Kidney epithelial cell (primary cell): Measurements from ENCODE around the gene RGS7. TPM values are rescaled to one million over a fixed set of nuclear protein-coding genes. Genes with fewer than 3 reads are reported as not detected.
A peak's percentile ranks its signal among the peaks of the same experiment; 100 is the strongest.

Experiments used
- DNase-seq: peaks from one replicate; pipeline ENCODE4 v3.0.0-alpha.2; 2010; ENCODE audit warnings: low read depth
- H3K27me3 ChIP-seq: 2 replicates; pipeline ENCODE4 v1.6.0; 2011; ENCODE audit warnings: low read length; ENCODE audit not compliant: control insufficient read depth, insufficient read depth
- H3K36me3 ChIP-seq: 2 replicates; pipeline ENCODE4 v1.5.1; 2011; ENCODE audit warnings: low read length; ENCODE audit not compliant: control insufficient read depth, insufficient read depth
- H3K4me3 ChIP-seq: 2 replicates; pipeline ENCODE4 v1.5.1; 2011; ENCODE audit warnings: low read depth, mild to moderate bottlenecking, control low read depth, low read length
- total RNA-seq: library from RNA; depleted of rRNA; stranded (reverse); fragments of >200 nt; gene quantifications from 2 replicates; pipeline ENCODE4 v1.2.3, GENCODE V29; 2015
- TF ChIP-seq, protein P1 (sequence below): IDR thresholded peaks from 2 replicates; pipeline ENCODE4 v1.5.1; 2011; ENCODE audit warnings: mild to moderate bottlenecking, moderate library complexity, low read length, control low read depth, inconsistent platforms; ENCODE audit not compliant: insufficient read depth, poor library complexity, severe bottlenecking

Gene RGS7
- total RNA-seq, 1 donor from 2014 or later, result 1.5 TPM

DNA sequence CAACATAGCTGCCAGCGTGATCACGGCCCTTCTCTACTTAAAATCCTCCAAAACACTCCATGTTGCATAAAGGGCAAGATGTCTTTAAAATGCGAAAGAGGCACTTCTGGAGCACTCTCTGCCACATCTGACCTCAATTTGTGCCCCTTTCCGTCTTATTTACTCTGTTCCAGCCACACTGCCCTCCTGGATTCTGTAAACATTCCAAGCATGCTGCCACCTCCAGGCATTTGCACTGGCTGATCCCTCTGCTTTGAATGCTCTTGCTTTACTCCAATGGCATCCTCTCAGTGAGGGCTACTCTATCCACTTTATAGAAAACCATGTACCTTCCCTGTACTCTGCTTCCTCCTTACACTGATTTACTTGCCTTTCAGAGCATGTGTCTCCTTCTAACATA, 5.3 kb upstream of the RGS7 start:
- TF ChIP-seq, protein P1, sequence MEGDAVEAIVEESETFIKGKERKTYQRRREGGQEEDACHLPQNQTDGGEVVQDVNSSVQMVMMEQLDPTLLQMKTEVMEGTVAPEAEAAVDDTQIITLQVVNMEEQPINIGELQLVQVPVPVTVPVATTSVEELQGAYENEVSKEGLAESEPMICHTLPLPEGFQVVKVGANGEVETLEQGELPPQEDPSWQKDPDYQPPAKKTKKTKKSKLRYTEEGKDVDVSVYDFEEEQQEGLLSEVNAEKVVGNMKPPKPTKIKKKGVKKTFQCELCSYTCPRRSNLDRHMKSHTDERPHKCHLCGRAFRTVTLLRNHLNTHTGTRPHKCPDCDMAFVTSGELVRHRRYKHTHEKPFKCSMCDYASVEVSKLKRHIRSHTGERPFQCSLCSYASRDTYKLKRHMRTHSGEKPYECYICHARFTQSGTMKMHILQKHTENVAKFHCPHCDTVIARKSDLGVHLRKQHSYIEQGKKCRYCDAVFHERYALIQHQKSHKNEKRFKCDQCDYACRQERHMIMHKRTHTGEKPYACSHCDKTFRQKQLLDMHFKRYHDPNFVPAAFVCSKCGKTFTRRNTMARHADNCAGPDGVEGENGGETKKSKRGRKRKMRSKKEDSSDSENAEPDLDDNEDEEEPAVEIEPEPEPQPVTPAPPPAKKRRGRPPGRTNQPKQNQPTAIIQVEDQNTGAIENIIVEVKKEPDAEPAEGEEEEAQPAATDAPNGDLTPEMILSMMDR, result no peak
- Histone ChIP-seq H3K4me3 (no peak overlapping the region), H3K36me3 (no peaks in the 10 kb centered on the region), H3K27me3 (no peaks in the 10 kb centered on the region)
- no peak for DNase-seq

DNA sequence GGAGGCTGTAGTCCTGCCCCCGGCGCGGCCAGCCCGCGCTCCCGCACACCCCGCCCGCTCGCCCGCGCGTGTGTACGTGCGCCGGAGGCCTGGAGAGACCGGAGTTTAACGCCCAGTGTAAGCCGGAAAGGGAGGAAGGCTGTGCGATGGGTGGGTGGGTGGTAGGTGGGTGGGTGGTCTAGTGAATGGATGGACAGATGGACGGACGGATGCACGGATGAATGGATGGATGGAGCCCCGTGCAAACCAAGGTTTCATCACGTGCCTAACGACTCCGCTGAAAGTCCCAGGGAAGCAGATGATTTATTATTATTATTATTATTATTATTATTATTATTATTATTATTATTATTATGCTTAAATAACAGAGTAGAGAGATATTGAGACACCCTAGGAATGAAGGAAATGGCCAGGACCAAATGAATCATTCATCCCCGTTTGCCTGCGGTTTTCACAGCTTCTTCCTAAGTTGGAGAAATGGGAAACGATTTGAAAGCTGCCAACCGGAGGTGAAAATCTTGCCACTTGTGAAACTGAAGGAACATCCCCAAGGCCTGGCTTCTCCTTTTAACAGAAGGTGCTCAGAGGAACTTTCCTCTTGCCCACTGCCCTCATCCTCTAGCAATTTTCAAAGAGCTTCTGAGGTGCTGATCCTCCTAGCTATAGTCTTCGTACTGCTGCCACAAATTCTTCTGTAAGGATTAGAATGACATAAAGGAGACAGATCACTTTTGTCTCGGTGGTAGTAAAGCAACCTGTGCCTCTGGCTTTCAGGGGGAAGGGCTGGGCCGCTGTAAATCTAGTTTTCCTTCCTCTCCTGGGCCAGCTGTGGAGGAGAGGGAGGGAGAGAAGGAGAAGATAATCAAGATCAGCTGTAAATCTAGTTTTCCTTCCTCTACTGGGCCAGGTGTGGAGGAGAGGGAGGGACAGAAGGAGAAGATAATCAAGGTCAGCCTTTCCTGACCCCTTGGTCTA, 648 bp upstream of the RGS7 start:
- Histone ChIP-seq H3K4me3 (peak overlapping the region; percentile 56), H3K36me3 (no peaks in the 10 kb centered on the region), H3K27me3 (no peaks in the 10 kb centered on the region)
- no peak for DNase-seq
- TF ChIP-seq, protein P1, result no peak

GRCh38 chr1:241356187-241356518, 852 bp downstream of the RGS7 start:
- Histone ChIP-seq H3K36me3 (no peaks in the 10 kb centered on the region), H3K27me3 (no peaks in the 10 kb centered on the region), H3K4me3 (peak overlapping the region; percentile 33)
- TF ChIP-seq, protein P1, result no peak
- no peak for DNase-seq

DNA sequence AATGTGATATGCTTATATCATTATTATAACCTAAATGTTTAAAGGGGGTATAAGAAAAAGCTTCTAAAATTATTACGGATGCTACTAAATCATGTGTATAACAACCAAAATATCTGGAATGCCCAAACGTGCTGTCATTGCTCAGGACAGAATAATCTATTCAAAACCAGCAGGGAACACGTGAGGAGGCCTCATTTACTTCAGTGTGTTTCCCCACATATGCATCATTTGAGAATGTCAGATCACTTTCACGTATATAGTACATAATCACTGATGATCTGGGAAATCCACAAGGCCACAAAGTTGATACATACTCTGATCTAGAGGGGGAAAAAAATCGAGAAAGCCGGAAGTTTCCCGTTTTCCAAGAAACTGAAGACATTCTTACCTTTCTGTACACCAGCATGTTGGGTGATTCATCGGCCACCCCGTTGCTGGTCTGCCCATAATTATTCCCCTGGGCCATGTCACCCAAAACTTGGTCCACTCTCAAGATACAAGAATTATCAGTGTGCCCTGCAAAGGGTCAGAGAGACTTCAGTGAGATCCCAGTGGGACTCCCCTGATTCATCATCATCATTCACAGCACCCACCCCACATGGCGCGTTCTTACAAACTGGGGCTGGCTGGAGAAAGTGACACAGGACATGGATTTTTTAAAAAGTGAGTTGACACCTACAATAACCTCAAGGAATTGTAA, 1.5 kb downstream of the RGS7 start:
- H3K36me3 ChIP-seq, result no peaks in the 10 kb centered on the region
- H3K4me3 ChIP-seq, result no peak overlapping the region
- TF ChIP-seq, protein P1, result no peak
- no peak for DNase-seq
- no peaks in the 10 kb centered on the region for H3K27me3 ChIP-seq

- TF ChIP-seq, protein P1, result no peak
- no peak for DNase-seq
- H3K36me3 ChIP-seq, result no peaks in the 10 kb centered on the region
- no peaks in the 10 kb centered on the region for H3K27me3 ChIP-seq
- H3K4me3 ChIP-seq, result no peak overlapping the region
Measured at GRCh38 chr1:241352401-241352800, 4.6 kb downstream of the RGS7 start.

DNA sequence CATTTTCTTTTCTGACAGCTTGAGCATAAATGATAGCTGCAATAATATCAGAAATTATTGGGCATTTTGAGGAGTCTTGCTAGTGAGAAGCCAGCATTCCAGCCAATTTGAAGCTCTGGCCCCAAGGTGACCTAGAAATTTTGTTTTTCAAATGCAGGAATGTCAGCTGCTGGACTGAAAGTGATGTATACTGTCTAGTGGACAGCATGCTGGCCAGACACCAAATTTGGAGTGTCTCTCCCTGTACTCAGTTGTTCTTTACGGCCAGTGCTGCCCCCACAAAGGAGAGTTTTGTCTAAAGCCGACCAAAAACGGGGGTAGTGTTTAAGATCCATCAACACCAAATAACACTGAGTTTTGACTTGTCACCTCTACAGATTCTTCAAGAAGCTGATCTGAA, 5.2 kb downstream of the RGS7 start:
- DNase-seq, result no peak
- H3K36me3 ChIP-seq, result no peaks in the 10 kb centered on the region

More for the DNA sequence above, 5.2 kb downstream of the RGS7 start:
- Histone ChIP-seq H3K4me3 (no peak overlapping the region), H3K27me3 (no peaks in the 10 kb centered on the region)
- TF ChIP-seq, protein P1, result no peak
